ENCODE measurements around the gene JAG2. TPM values are rescaled to one million over a fixed set of nuclear protein-coding genes. Genes with fewer than 3 reads are reported as not detected.

Gene JAG2
- total RNA-seq, 6 experiments from 2014 or later = 1.1 to 3.5 (median 1.2) TPM

GRCh38 chr14:105153739-105154475, 14.7 kb downstream of the JAG2 start:
- TF ChIP-seq POLR2A (IDR thresholded peaks at IDR 0.05) (no peak), CTCF (IDR thresholded peaks at IDR 0.05) (no peak)
- whole genome bisulfite sequencing (ENCODE audit: insufficient coverage, low coverage, low lambda C conversion rate, missing lambda C conversion rate) = 83% methylated on average over 3 of the region's 26 CpGs
- peak in 1 of 3 donors; percentile 45 for DNase-seq
- no peaks in the 10 kb centered on the region for H3K27me3 ChIP-seq
- no peaks in the 10 kb centered on the region for H3K4me1 ChIP-seq
- peak in 1 of 4 donors; percentile 2 for ATAC-seq
- H3K36me3 ChIP-seq = no peaks in the 10 kb centered on the region
- H3K27ac ChIP-seq = no peak overlapping the region
- H3K4me3 ChIP-seq = no peak overlapping the region
- intact Hi-C loops (cut with DNase I) = no loop called here
- no peaks in the 10 kb centered on the region for H3K9me3 ChIP-seq

- Histone ChIP-seq H3K9me3 (no peaks in the 10 kb centered on the region), H3K4me3 (no peak overlapping the region)
- TF ChIP-seq POLR2A (IDR thresholded peaks at IDR 0.05) = no peak
- no peak for TF ChIP-seq CTCF (IDR thresholded peaks at IDR 0.05)
Observed at GRCh38 chr14:105153331-105153731, 15.2 kb downstream of the JAG2 start.

GRCh38 chr14:105152794-105153241, 15.8 kb downstream of the JAG2 start:
- TF ChIP-seq CTCF (IDR thresholded peaks at IDR 0.05) = no peak
- ATAC-seq = no peak
- WGBS (ENCODE audit: insufficient coverage, low coverage, low lambda C conversion rate, missing lambda C conversion rate) = no CpG with 5 or more reads among the region's 14 CpGs
- Histone ChIP-seq H3K27me3 (no peaks in the 10 kb centered on the region), H3K36me3 (no peaks in the 10 kb centered on the region), H3K4me3 (no peak overlapping the region), H3K9me3 (no peaks in the 10 kb centered on the region), H3K4me1 (no peaks in the 10 kb centered on the region), H3K27ac (no peak overlapping the region)
- peak in 1 of 3 donors; percentile 40 for DNase-seq
- intact Hi-C loops (cut with DNase I) = no loop called here

More at GRCh38 chr14:105153331-105153731, 15.2 kb downstream of the JAG2 start:
- DNase-seq = peak in 1 of 3 donors; percentile 53
- ATAC-seq = peak; percentile 7 to 29 (median 17)
- Histone ChIP-seq H3K4me1 (no peaks in the 10 kb centered on the region), H3K27ac (no peak overlapping the region), H3K27me3 (no peaks in the 10 kb centered on the region), H3K36me3 (no peaks in the 10 kb centered on the region)
- 83% methylated on average over 3 of the region's 18 CpGs for WGBS (ENCODE audit: insufficient coverage, low coverage, low lambda C conversion rate, missing lambda C conversion rate)
- intact Hi-C loops (cut with DNase I) = no loop called here

GRCh38 chr14:105151838-105152793, 16.5 kb downstream of the JAG2 start:
- H3K27ac ChIP-seq = no peak overlapping the region
- no peaks in the 10 kb centered on the region for H3K36me3 ChIP-seq
- intact Hi-C loops (cut with DNase I) = no loop called here
- no peak overlapping the region for H3K4me3 ChIP-seq
- H3K9me3 ChIP-seq = no peaks in the 10 kb centered on the region
- no peak for TF ChIP-seq POLR2A (IDR thresholded peaks at IDR 0.05)
- no peak for TF ChIP-seq CTCF (IDR thresholded peaks at IDR 0.05)
- 96% methylated on average over 5 of the region's 44 CpGs for WGBS (ENCODE audit: insufficient coverage, low coverage, low lambda C conversion rate, missing lambda C conversion rate)
- ATAC-seq = no peak
- H3K27me3 ChIP-seq = no peaks in the 10 kb centered on the region
- H3K4me1 ChIP-seq = no peaks in the 10 kb centered on the region
- peak in 1 of 3 donors; percentile 53 for DNase-seq
